Lung microvascular endothelial cell (primary cell): ENCODE measurements around the gene TREX2. TPM values are rescaled to one million over a fixed set of nuclear protein-coding genes. Genes with fewer than 3 reads are reported as not detected.
"Not testable (repeated sequence)": the region's sequence is repeated elsewhere in the genome, so short reads cannot be mapped to it uniquely, and the experiment has no call there.

ENCODE experiments used
- DNase-seq, 2 donors: peaks; one replicate each; pipeline versions ENCODE4 v3.0.0 to v3.0.0-alpha.2; 2010; ENCODE audit warnings: low read depth in 2 of 2
- total RNA-seq: library from RNA; depleted of rRNA; stranded (reverse); fragments of >200 nt; gene quantifications from 2 replicates; pipeline ENCODE4 v1.2.1, GENCODE V29; 2014

The TREX2 gene
- total RNA-seq, 1 donor from 2014 or later, result 7.7 TPM

DNA sequence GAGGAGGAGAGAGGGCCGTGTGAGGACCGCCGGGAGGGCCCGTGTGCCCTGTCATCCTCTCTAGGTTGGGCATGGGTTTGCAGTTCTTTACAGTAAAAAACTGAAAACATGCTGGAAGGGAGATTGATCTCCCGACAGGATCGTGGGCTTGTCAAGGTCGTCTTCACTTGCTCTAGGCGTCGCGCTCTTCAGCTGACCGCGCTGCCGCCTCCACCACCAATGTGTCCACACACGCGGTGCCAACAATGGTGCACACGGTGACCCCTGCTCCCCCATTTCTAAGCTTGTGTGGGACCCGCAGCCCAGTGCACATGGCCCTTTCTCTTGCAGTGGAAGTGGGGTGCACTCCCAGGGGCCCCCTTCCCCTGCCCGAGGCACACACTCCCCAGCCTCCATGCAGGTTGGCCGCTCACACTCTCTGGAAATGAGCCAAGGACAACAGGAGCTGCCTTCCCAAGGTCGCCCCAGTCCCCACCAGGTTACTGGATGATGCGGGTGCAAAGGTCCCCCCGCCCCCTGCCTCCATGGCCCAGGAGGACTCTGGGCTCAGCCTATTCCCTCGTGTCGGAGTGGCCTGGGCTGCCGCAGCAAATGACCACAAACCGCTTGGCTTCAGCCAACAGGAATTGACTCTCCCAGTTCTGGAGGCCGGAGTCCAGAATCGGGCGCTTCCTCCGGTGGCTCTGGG, 36.3 kb downstream of the TREX2 start:
- no peak for DNase-seq

DNA sequence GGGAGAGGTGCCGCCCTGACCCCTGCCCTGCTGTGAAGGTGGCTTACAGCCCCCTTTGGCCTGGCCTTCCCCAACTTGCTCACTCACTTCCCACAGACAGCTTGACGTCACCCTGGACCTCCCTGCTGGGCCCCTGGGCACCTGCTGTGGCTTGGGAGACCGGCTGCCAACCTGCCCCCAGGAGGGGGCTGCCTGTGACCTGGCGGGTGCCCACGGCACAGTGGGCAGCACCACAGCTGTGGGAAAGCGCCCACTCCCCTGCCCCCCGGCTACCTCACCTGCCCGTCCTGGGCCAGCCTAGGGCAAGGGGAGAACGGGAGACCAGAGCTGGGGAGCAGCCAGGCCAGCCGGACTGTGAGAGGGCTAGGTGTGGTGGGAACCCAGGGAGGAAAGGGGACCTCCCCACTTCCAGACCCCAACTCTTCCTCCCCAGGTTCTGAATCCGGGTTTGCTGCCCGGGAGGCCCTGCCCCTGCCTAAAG, 36.9 kb downstream of the TREX2 start:
- no peak for DNase-seq

DNA sequence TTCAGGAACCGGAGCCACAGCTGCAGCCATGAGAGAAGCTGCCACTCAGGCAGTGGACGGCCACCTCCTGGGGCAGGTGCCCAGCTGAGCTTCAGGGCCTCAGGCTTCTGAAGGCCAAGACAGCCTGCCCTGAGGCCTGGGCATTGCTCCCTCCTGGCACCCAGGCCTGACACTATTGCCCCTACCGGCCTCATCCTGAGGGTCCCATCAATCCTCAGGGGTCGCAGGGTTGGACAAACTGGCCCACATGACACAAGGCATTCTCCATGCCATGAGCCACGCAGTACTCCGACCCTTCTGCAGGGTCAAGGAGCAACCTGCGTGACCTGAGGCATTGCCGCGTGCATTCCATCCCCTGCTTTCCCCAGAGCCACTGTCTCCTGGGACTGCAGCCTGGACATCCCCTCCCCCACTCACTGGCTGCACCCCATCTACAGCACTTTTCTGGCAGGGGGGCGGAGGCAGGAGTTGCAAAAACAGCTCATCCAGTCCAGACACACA, 37.6 kb downstream of the TREX2 start:
- no peak for DNase-seq

DNA sequence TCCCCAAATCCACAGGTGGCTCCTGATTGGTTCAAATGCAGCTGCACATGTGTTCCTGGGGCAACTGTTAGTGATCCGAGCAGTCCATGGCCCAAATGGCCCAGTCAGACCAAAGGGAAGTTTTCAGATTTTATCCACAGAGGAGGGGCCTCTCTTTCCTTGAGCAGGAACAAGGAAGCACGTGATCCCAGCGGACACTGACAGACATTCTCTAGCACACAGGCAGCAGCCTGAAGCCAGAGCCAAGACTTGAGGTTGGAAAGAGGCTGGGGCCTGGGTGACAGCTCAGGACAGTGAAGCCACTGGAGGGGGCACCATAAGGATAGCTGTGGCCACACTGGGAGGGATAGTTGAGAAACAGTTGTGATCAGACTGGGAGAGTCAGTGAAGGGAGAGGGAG, 38.1 kb downstream of the TREX2 start:
- no peak for DNase-seq

DNA sequence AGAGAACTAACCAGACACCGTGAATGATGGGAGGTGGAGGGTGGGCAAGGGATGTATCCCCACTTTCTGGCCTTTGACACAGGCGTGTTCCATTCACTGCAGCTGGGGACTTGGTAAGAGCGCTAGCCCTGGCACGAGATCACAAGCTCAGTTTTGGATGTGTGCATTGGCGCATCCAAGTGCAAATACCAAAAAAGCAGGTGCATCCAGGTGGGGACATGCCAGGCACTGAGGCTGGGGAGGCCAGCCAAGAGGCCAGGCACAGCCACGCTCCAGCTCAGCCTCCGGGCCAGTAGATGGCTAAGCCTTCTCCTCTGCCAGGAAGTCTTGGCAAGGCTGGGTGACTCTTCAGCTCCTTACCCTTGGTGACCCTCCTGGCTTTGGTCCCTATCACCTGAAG, 39.0 kb downstream of the TREX2 start:
- DNase-seq, result no peak

DNA sequence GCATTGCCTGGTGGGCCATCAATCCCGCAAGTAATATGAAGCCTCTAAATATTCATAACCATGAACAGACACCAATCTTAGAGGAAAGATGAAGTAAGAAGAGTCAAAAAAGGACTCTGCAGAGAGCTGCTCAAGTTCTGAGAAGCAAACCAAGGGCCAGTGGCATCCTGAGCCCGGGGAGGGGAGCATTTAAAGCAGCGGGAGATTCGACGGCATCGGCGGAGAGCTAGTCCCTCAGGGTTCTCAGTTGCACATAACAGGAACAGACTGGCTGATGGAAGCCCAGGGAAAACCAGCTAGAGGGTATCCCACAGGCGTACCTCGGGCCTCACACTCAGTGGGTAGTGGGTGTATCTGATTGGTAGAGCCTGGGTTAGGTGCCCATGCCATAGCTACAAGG, 39.8 kb downstream of the TREX2 start:
- DNase-seq, result no peak

DNA sequence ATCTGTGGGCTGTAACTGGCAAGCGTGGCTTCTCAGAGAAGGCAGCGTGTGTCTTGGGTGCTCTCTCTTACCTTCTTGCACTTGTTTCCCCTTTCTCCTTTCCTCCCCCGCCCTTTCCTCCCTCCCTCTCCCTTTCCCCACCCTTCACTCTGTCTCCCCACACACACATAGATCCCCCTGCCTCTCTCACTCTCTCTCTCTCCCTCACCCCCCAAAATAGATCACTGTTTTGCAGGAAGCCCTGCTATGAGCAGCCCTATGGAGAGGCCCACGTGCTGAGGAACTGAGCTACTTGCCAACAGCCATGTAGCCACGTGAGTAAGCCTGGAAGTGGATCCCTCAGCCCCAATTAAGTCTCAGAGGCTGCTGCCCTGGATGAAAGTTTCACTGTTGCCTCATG, 40.4 kb downstream of the TREX2 start:
- DNase-seq, result no peak

DNA sequence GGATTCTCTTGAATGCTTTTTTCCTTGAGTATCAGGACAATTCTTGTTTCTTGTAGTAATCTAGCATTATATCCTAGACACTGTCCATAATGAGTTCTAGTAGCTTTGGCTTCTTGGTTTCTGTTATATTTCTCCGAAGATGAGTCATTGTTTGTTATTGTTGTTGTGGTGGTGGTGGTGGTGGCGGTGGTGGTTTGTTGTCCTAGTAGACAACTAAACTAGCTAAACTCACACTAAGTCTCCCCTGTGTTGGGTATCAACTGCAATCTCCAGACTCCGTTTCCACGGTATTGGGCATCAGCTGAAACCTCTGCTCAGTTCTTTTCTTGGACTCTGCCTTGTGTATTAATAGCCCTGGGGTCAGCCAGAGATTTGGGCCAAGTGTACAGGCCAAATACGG, 41.5 kb downstream of the TREX2 start:
- not testable (repeated sequence) for DNase-seq

DNA sequence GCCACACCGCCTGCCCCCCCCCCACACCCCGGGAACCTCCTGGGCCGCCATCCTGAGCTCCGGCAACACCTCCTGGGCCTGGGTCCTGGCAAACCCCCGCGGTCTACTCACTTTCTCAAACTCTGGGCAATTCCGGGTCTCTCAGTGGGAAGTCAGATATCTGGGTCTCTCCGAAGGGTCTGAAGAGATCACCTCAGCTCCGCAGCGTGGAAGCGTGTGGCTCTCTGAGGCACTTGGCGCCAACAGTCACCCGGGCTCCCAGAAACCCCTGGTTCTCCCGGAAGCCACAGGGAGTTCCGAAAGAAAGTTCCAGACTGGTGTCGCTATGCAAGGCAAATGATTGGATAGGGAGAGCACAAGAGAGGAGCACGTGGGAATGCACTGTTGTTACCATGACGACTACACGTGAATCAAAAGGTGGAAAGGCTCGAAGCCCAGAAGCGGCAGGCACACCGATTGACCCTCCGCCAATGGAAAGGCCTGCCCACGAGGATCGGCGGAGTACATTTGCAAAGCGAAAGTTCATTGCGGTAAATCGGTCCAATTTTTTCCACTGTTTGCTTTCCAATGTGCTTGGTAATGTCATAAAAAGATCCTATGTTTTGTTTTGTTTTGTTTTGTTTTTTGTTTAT, 44.6 kb downstream of the TREX2 start, which contains the start of gene PNMA6E:
Gene PNMA6E, minus strand, starts transcription at position 218 of the 632 bp plus-strand sequence. CDS start 2,501 bp downstream, outside the sequence.
- no peak for DNase-seq

DNA sequence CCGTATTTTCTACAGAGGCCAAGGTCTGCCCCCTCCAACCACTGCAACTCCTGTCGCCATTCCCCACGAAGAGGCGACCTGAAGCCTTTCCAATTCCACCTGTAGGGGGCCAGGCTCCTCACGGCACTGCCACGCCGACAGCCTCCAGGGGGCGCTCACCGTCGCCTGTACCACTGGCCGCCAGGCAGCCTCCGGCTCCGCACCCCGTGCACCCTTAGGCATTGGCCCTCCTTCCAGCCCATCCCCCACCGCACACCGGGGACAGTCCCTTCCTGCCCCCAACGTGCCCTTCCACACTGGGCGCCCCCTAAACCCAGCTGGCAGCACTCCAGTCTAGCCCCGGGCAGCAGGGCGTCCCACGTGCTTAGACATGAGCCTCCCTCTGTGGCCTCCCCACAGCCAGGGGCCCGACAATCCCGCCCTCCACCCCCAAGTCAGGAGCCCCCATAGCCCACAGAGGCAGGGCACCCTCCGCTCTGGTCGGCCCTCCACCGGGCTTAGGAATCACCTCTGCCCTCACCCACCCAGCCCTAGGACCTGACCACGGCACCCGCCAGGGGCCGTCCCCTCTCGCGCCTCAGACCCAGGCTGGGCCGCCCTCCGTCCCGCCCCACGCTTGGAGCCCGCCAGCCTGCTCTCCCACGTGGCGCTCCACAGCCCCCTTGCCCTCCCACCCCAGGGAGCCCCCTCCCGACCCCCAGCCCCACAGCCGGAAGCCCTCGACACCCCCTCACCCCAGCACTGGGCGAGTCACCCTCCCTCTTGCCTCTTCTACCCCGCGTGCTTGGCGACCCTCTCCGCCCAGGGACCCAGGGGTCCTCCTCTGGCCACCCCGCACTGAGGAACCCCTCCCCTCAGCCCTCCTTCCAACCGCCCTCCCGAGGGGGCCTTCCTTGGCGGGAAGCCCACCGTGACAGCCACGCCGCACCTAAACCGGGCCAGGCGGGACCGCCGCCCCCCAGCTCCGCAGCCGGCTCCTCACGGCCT, 45.4 kb downstream of the TREX2 start:
- DNase-seq, result peak; percentile 38 to 53

DNA sequence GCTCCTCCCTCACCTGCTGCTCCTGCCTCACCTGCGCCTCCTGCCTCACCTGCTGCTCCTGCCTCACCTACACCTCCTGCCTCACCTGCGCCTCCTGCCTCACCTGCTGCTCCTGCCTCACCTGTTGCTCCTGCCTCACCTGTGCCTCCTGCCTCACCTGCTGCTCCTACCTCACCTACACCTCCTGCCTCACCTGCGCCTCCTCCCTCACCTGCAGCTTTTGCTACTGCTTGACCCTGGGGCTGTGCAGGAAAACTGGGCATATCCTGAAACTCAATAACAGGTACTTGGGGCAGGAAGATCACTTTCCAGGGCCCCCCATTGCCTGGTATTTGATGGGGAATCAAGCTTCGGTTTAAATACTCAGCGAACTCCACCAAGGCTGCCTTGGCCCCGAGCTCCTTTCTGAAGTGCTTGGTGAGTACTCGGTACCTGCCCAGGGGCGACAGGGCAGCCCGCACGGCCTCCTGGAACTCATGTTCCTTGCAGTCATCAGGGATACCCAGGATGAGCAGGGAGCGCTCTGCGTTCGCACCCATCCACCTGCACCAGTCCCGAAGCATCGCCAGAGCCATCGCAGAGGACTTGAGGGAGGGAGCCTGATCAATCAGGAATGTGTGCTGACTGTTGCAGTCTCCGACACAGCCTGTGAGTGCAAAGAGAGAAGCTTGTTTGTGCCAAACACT, 47.4 kb downstream of the TREX2 start:
- DNase-seq, result no peak

DNA sequence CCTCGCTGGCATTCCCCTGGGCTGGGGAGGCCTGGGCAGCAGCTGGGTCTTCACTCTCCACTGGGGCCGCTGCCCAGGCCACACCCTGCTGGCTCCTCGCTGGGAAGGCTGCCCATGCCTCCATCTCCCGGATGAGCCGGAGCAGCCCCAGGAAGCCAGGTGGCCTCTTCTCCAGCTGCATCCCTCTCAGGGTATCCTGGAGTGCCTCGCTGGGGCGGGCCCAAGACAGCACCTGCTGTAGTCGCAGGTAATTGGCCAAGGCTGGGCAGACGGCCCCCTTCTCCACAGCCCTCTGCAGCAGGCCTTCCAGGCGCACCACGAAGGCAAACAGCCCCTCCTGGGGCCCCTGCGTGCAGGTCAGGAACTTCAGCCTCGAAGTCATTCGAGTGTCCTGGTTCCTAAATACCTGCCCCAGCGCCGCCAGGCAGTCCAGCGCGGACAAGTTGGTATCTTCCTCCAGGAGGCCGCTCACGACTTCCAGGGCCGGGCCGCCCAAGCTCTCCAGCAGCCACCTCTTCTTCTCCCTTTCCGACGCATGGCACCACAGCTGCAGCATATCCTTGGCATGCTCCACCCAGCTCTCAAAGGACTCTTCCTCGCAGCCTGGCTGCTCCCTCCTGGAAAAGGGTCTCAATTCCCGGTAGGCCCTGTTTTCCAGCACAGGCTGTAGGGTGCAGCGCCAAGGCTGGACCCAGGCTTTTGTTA, 48.4 kb downstream of the TREX2 start:
- no peak for DNase-seq

DNA sequence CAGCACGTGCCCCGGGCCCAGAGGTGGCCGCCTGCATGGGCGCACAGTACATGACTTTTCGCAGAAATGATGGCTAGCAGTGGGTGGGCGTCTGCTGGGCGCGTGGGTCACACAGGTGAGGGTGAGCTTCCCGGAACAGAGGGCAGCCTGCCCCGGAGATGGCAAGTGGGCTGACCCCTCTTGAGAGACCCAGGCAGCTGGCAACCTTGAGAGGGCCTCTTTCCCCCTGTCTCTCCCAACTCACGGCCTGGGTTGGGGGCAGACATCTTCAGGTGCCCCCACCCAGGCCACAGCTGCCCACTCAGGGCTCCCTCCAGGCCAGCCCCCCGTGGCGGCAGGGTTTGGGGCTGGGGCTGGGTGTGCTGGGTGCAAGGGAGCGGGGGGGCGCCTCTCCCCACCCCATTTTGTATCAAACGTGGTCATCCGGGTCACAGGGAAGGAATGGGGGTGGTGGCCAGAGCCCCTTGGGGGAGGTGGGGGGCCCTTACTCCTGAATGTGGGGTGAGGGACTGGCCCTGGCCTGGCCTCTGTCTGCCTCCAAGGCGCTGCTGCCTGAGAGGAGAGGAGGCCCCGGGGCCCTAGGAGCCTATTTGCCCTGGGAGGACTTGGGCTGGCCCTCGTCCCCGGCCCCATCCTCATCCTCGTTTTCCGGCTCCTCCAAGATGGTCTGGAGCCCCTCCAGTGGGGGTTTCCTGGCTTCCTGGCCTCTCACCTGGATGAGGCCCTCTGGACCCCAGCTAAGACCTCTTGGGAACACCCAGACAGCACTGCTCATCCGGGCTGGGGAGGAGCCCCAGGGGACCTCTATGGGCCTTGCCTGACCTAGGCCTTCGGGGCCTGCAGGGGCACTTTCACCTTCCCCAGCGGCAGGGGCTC, 49.3 kb downstream of the TREX2 start:
- DNase-seq, result no peak

DNA sequence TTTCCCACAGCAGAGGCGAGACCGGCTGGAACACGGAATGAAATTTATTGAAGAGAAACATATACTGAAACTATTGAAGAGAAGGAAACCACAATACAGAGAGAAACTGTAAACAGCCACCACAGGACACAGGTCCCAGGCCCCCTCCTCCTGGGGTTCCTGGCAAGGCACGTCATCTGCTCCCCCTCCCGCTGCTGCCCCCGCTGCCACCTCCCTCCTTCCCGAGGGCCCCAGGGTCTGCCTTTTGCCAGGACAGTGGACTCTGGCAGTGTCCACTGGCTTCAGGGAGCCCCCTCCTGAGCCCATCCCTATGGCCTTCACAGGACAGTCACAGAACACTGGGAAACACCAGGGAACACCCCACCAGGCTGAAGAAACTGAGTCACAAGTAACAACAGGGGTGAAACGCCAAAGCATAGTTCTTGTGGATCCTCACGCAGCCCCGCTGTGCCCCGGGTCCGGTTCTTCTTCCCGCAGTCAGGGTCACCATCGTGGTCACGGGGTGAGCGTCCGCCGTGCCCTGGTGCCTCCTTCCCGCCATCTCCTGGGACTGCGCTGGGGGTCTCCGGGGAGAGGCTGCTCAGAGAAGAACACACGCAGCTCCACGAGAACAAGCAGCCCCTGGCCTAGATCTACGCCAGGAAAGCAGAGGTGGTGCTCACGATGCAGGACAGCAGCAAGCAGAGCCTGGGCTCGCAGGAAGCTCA, 50.1 kb downstream of the TREX2 start:
- DNase-seq, result no peak

DNA sequence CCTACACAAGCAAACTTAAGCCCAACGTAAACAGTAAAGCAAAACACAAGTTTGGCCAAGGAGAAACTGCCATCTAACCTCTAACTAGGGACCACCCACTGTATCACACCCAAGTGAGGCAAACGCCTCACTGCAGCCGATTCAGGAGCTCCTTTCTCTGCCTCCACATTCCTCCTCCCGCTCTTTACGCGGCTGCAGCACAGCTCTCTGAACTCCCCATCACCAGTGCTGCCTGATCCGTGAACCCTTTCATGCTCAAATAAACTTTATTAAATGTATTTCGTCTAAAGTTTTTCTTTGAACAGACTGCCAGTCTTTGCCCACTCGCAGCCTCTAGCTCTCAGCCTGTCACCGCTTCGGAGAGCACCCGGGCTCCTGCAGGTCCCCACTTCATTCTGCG, 51.2 kb downstream of the TREX2 start:
- no peak for DNase-seq
